Natural killer cell (primary cell): ENCODE results near the gene LMX1B. TPM values are rescaled to one million over a fixed set of nuclear protein-coding genes. Genes with fewer than 3 reads are reported as not detected.

Experiments
- ATAC-seq, 3 donors: fragments of 150-1000 bp in 2 of 3; fragments of 200-7000 bp in 1 of 3; cut with Tn5 transposase; 1 replicate in 1 of 3; 2 replicates in 2 of 3; pipeline ENCODE4 v1.10.0; 2021; ENCODE audit warnings: mild to moderate bottlenecking in 2 of 3, moderate library complexity in 2 of 3
- DNase-seq, 2 donors: peaks; one replicate each; pipeline versions ENCODE4 v3.0.0 to v3.0.0-alpha.2; 2013 to 2021; ENCODE audit warnings: mixed read lengths in 1 of 2
- H3K27ac ChIP-seq: one replicate; pipeline ENCODE4 v1.5.1; 2013; ENCODE audit warnings: mild to moderate bottlenecking, low read length
- H3K27me3 ChIP-seq: one replicate; pipeline ENCODE4 v1.6.1; 2013; ENCODE audit warnings: low read length; ENCODE audit not compliant: control insufficient read depth, insufficient read depth
- H3K36me3 ChIP-seq: one replicate; pipeline ENCODE4 v1.6.1; 2013; ENCODE audit warnings: low read length; ENCODE audit not compliant: control insufficient read depth, insufficient read depth
- H3K4me1 ChIP-seq: one replicate; pipeline ENCODE4 v1.6.1; 2013; ENCODE audit warnings: low read length; ENCODE audit not compliant: control insufficient read depth, insufficient read depth
- H3K4me3 ChIP-seq: one replicate; pipeline ENCODE4 v1.5.1; 2013; ENCODE audit warnings: low read length
- H3K9me3 ChIP-seq: one replicate; pipeline ENCODE4 v1.6.1; 2013; ENCODE audit warnings: low read length; ENCODE audit not compliant: control insufficient read depth, insufficient read depth
- H3K27ac Mint-ChIP-seq, 2 donors: one replicate each; pipeline ENCODE4 v1.8.0; 2022; ENCODE audit warnings: mild to moderate bottlenecking in 2 of 2, mixed read lengths in 2 of 2, moderate library complexity in 1 of 2
- H3K27me3 Mint-ChIP-seq, 2 donors: one replicate each; pipeline ENCODE4 v1.8.0; 2022; ENCODE audit warnings: low read depth in 2 of 2, mixed read lengths in 2 of 2
- H3K36me3 Mint-ChIP-seq: one replicate; pipeline ENCODE4 v1.8.0; 2022; ENCODE audit warnings: mixed read lengths
- H3K4me1 Mint-ChIP-seq, 2 donors: one replicate each; pipeline ENCODE4 v1.8.0; 2022; ENCODE audit warnings: mixed read lengths in 2 of 2
- H3K4me3 Mint-ChIP-seq: one replicate; pipeline ENCODE4 v1.8.0; 2022; ENCODE audit warnings: mild to moderate bottlenecking, moderate library complexity, mixed read lengths
- H3K9me3 Mint-ChIP-seq, 2 donors: one replicate each; pipeline ENCODE4 v1.8.0; 2022; ENCODE audit warnings: mixed read lengths in 2 of 2
- WGBS: methylation state at CpG from one replicate; pipeline ENCODE4 v1.1.7; 2013; ENCODE audit warnings: missing lambda C conversion rate; ENCODE audit not compliant: insufficient coverage; 5-methylcytosine and 5-hydroxymethylcytosine counted together
- intact Hi-C: fragments of 100-400 bp; cut with micrococcal nuclease; formaldehyde crosslinking; loops from one replicate; pipeline ENCODE4 v1.14.2; 2022
- total RNA-seq, 4 donors: library from RNA; stranded (reverse); fragments of 120-200 nt in 1 of 4; gene quantifications; one replicate each; pipeline versions ENCODE4 v1.2.3 to v1.2.4, GENCODE V29; 2013 to 2022
- TF ChIP-seq, protein P1 (sequence below): fragments of 200-600 bp; IDR thresholded peaks from one replicate; pipeline ENCODE4 v1.8.0; 2022; ENCODE audit warnings: antibody characterized with exemption

LMX1B gene
- total RNA-seq, 3 donors from 2014 or later (not counting 1 experiment from before 2014, with no cell fraction given) = not detected

GRCh38 chr9:126719618-126720031 is 105.9 kb downstream of the LMX1B start:
- H3K36me3 Mint-ChIP-seq = no peaks in the 10 kb centered on the region
- TF ChIP-seq, protein P1, sequence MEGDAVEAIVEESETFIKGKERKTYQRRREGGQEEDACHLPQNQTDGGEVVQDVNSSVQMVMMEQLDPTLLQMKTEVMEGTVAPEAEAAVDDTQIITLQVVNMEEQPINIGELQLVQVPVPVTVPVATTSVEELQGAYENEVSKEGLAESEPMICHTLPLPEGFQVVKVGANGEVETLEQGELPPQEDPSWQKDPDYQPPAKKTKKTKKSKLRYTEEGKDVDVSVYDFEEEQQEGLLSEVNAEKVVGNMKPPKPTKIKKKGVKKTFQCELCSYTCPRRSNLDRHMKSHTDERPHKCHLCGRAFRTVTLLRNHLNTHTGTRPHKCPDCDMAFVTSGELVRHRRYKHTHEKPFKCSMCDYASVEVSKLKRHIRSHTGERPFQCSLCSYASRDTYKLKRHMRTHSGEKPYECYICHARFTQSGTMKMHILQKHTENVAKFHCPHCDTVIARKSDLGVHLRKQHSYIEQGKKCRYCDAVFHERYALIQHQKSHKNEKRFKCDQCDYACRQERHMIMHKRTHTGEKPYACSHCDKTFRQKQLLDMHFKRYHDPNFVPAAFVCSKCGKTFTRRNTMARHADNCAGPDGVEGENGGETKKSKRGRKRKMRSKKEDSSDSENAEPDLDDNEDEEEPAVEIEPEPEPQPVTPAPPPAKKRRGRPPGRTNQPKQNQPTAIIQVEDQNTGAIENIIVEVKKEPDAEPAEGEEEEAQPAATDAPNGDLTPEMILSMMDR = no peak
- H3K9me3 ChIP-seq = no peaks in the 10 kb centered on the region
- H3K27ac Mint-ChIP-seq = peak overlapping the region; percentile 97
- ATAC-seq = peak; percentile 66 to 79 (median 71)
- H3K4me3 ChIP-seq = peak overlapping the region; percentile 3
- no peaks in the 10 kb centered on the region for H3K36me3 ChIP-seq
- H3K4me1 Mint-ChIP-seq = peaks cover 50 to 58% of the 10 kb centered on the region in 2 donors
- WGBS = 1% methylated on average over 6 of the region's 6 CpGs
- intact Hi-C loops = loop anchor here (5.0 kb wide), 1 partner anchor 268 kb away; no protein-coding TSS in a partner anchor
- peak overlapping the region; percentile 96 for H3K27ac ChIP-seq
- H3K27me3 ChIP-seq = no peaks in the 10 kb centered on the region
- no peaks in the 10 kb centered on the region for H3K27me3 Mint-ChIP-seq
- H3K4me1 ChIP-seq = peaks cover 49% of the 10 kb centered on the region
- peak; percentile 74 to 97 for DNase-seq
- H3K4me3 Mint-ChIP-seq = peak overlapping the region; percentile 78
- H3K9me3 Mint-ChIP-seq = no peaks in the 10 kb centered on the region

DNA sequence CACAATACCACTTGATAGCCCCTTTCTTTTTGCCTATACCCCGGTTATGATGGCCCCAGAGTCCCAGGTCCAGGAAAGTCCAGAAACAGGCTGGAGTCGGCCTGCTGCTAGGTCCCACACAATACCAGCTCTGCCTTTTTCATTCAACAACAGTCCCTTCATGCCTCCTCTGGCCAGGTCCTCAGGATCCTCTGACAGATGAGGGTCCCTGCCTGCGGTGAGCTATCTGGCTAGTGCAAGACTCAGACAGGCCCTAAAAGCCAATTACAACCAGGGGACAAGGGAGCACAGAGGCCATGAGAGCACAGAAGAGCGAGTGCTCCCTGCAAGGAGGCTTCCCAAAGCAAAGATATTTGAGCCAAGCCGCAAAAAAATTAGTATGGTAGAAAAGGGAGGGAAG is 106.3 kb downstream of the LMX1B start:
- H3K27ac ChIP-seq = peak overlapping the region; percentile 96
- H3K36me3 ChIP-seq = no peaks in the 10 kb centered on the region
- no peaks in the 10 kb centered on the region for H3K36me3 Mint-ChIP-seq
- H3K27ac Mint-ChIP-seq = peak overlapping the region; percentile 97
- 61% methylated on average over 5 of the region's 5 CpGs for WGBS
- H3K9me3 Mint-ChIP-seq = no peaks in the 10 kb centered on the region
- H3K9me3 ChIP-seq = no peaks in the 10 kb centered on the region
- ATAC-seq = no peak
- intact Hi-C loops = loop anchor here (5.0 kb wide), 1 partner anchor 267 kb away; no protein-coding TSS in a partner anchor
- H3K4me3 Mint-ChIP-seq = peak overlapping the region; percentile 78
- H3K27me3 Mint-ChIP-seq = no peaks in the 10 kb centered on the region
- peaks cover 49% of the 10 kb centered on the region for H3K4me1 ChIP-seq
- TF ChIP-seq, protein P1 = no peak
- peak overlapping the region; percentile 3 for H3K4me3 ChIP-seq
- H3K4me1 Mint-ChIP-seq = peaks cover 50 to 58% of the 10 kb centered on the region in 2 donors
- no peaks in the 10 kb centered on the region for H3K27me3 ChIP-seq
- DNase-seq = no peak

DNA sequence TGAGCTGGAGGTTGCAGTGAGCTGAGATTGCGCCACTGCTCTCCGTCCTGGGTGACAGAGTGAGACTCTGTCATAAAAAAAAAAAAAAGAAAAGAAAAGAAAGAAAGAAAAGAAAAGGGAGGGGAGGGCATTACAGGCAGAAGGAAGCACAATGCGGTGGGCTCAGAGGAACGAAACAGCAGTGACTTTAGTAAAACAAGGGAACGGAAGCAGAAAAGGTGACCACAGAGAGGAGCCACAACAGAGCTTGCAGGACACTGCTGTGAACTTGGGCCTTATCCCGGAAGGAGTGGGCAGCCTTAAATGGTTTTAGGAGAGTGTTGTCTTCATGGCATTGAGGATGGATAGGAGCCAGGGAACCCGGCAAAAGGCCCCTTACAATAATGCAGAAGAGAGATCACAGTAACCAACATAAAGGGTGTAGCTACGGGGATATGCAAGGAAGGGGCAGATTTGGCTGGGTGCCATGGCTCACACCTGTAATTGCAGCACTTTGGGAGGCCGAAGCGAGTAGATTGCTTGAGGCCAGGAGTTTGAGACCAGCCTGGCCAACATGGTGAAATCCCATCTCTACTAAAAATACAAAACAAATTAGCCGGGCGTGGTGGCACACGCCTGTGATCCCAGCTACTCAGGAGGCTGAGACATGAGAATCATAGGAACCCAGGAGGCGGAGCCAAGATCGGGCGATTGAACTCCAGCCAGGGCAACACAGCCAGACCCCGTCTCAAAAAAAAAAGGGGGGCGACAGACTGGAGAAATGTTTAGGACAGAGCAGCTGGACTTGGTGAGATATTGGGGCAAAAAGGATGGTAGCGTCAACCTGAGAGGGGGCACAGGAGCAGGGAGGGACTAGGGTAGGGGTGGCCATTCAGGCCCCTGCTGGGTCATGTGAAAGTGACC is 107.2 kb downstream of the LMX1B start:
- peaks cover 48 to 56% of the 10 kb centered on the region in 2 donors for H3K4me1 Mint-ChIP-seq
- Histone ChIP-seq H3K27ac (peak overlapping the region; percentile 96), H3K9me3 (no peaks in the 10 kb centered on the region), H3K27me3 (no peaks in the 10 kb centered on the region), H3K4me3 (no peak overlapping the region), H3K4me1 (peaks cover 49% of the 10 kb centered on the region), H3K36me3 (no peaks in the 10 kb centered on the region)
- TF ChIP-seq, protein P1 = no peak
- DNase-seq (peak in 1 of 2 donors; percentile 44), ATAC-seq (no peak)
- H3K9me3 Mint-ChIP-seq = no peaks in the 10 kb centered on the region
- H3K27me3 Mint-ChIP-seq = no peaks in the 10 kb centered on the region
- no peaks in the 10 kb centered on the region for H3K36me3 Mint-ChIP-seq
- 66% methylated on average over 19 of the region's 19 CpGs for WGBS
- H3K27ac Mint-ChIP-seq = peak overlapping the region; percentile 97
- intact Hi-C loops = loop anchor here (5.0 kb wide), 1 partner anchor 266 kb away; no protein-coding TSS in a partner anchor
- H3K4me3 Mint-ChIP-seq = peak overlapping the region; percentile 78
